Activated CD4-positive, alpha-beta T cell treated with anti-CD3 and anti-CD28 coated beads for 24 hours (primary cell): ENCODE measurements around the gene WNK1.
A peak's percentile ranks its signal among the peaks of the same experiment; 100 is the strongest.
"Not testable (repeated sequence)": the region's sequence is repeated elsewhere in the genome, so short reads cannot be mapped to it uniquely, and the experiment has no call there.

Experiments used
- DNase-seq, 2 donors: peaks; one replicate each; pipeline ENCODE4 v3.0.0-alpha.2; 2020; ENCODE audit warnings: low read depth in 2 of 2

Gene WNK1

DNA sequence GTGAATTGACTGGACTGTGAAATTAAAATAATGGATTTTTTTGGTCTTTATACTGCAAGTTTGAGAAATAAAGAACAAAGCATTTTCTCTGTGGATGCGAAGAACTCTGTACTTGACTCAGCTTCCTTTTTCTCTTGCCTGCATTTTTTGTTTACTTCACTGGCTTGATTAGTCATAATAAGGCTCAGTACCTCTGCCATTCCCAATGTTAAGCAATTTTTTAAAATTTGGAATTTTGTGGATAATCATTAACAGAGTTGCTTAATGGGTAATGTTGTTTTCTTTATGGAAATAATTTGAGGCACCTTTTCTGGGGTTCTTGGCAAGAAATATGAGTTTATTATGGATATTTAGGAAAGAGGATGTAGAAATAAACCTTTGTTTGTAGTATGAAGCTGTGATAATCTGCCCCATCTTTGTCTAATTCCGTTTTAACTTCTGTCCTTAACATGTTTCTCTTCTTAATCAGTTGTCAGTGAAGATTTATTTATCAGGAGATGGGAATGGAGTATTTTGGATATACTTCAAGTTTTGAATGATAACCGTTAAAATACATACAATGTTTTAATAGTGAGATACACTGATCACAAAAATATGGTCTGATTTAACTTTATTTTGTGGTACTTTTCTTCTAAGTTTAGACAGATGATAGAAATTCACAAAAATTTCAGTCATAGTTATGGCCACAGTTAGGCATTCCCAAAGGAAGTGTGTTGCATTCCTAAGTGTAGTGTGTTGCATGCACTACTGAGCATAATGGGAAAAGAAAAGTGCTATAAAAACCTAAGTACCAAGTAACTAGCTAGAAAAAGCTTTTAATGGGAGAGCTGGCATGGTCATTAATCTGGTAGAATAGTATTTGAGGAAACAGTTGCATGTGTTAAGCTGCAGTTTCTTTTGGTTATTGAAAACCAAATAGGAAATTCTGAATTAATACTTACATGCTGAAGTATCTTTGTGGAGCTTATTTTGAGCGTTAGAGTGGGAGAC is 27.7 kb downstream of the WNK1 start:
- no peak for DNase-seq

DNA sequence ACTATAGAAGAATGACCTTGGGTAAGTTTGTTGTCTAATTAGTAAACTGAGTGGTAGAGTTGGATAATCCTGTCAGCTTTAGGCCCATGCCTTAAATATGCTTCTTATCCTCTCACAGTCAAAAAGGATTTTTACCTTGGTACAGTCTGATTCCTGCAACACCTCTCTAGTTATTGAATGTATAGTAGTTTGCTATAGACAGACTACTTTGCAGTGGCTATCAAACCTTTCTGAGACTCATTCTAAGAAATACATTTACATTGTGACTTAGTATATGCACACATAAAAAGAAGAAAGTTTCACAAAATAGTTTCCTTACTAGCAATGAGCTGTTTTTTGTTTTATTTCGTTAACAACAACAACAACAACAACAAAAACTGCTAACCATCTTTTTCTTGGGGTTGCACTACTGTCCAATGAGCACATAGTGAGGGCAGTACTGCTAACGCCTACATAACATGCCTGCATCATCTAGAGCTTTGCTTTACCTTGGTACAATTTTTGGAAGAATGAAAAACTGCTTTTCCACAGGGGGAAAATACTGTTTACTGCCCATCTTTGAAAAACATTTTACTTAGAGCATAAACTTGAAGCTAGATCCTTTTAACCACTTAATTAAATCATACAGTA is 28.5 kb downstream of the WNK1 start:
- no peak for DNase-seq

DNA sequence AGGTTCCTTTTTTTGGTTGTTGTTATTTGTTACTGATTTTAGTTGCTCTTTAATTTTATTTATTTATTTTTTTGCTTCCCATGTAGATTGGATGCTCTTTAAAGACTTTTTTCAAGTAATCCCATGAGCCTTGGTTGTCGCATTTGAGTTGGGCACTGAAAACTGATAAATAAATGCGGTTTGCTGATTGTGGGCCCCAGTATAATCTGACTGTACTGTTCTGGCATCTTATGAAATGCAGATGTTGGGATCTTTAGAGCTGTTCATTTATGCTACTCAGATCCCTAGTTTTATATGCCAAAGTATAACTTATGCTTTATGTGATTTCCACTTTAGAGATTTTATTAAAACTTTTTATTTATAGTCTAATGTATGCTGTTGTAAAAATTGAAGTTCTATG is 33.3 kb downstream of the WNK1 start:
- DNase-seq = no peak

- DNase-seq = no peak
Observed at GRCh38 chr12:788288-788687, 35.9 kb downstream of the WNK1 start.

- DNase-seq = not testable (repeated sequence)
Observed at GRCh38 chr12:788762-789161, 36.4 kb downstream of the WNK1 start.

- no peak for DNase-seq
Observed at GRCh38 chr12:789852-790563, 37.6 kb downstream of the WNK1 start.

GRCh38 chr12:790608-791007 is 38.2 kb downstream of the WNK1 start:
- no peak for DNase-seq

- DNase-seq = no peak
Observed at GRCh38 chr12:793037-793436, 40.7 kb downstream of the WNK1 start.

DNA sequence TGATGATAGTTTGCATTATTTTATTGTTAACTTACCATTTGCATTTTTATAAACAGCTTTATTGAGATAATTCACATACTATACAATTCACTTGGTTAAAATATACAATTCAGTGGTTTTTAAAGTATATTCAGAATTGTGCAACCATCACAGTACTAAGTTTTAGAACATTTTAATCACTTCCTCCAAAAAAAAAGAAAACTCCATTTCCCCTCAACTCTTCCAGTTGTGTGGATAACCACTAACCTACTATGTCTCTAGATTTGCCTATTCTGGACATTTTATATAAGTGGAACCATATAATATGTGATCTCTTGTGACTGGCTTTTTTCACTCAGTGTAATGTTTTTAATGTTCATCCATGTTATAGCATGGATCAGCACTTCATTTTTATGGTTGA is 41.3 kb downstream of the WNK1 start:
- no peak for DNase-seq

DNA sequence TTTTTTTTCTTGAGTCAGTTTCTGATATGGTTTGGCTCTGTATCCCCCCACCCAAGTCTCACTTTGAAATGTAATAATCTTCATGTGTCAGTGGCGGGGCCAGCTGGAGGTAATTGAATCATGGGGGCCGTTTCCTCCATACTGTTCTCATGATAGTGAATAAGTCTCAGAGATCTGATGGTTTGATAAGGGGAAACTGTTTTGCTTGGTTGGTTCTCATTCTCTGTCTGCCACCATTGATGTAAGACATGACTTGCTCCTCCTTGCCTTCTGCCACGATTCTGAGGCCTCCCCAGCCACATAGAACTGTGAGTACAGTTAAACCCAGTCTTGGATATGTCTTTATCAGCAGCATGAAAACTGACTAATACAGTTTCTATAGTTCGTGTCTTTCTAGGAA is 42.9 kb downstream of the WNK1 start:
- DNase-seq = peak; percentile 52 to 61

- no peak for DNase-seq
Observed at GRCh38 chr12:800401-800800, 48.0 kb downstream of the WNK1 start.

GRCh38 chr12:802242-803120 is 50.1 kb downstream of the WNK1 start:
- no peak for DNase-seq

GRCh38 chr12:805022-805632 is 52.7 kb downstream of the WNK1 start:
- DNase-seq = no peak

DNA sequence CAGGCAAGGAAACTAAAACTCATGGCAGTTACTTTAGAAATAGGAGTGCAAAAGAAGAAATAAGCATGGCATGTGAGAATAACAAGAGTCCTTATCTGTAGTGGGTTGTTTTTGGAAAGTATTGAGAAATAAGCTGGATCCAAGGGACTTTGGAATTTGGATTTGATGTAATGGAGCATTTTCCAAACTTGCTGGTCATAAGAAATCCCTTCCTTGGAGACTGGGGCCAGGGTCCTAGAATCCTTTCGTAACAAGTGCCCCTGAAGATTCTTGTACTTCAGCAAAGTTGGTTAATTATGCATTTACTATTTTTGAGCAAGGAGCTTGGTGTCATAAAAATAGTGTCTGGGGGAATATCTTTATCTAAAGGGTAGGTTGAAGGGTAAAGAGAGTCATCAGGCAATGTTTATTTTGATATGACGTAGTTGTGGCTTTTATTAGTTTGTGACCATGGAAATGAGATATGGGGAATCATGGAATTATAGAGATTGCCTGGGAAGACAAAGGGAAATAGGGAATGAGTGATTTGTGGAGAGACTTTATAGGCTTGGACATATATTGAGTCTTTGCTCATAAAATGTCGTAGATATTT is 53.9 kb downstream of the WNK1 start:
- DNase-seq = no peak

GRCh38 chr12:807041-807735 is 54.8 kb downstream of the WNK1 start:
- no peak for DNase-seq

DNA sequence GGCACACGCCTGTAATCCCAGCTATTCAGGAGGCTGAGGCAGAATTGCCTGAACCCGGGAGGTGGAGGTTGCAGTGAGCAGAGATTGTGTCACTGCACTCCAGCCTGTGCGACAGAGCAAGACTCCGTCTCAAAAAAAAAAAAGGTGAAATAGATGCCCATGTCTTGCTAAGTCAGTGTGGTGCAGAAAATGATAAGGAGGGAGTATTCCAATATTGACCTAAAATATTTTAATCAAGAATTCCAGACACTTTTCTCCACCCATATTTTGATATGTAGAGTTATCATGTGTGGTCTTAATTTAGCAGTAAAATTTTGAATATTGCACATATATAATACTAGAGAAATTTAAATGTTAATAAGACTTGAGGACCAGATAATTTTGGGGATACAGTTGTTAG is 57.7 kb downstream of the WNK1 start:
- no peak for DNase-seq

DNA sequence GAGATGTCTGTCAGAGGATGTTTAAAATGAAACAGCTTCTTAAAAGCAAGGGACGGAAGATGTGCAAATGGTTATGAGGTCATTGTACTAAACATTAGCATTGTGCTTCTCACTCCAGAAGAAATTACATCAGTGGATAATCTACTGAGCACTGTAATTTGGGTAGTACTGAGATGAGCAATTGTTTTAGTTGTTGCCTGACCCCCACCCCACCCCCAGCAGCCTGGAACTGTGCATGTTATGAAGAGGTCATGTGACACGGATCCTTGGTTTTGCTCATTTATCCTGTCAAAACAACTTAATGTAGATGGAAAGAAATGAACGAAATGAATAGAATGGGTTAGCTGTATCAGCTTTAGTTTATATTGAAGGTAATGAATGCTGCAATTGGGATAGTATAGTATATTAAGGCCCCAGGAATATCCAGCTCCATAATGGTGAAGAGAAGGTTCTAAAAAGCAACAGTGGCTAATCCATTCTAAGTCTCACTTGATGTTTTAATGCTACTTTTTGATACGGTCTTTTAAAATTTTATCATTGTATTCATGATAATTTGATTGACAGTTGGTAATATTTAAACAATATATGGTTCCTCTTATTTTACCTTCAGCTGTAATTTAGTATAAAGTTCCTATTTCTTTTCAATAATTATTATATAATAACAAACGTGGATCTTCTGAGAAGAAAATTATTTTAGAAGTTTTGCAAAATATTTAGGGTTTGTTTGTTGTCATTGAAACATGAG is 58.5 kb downstream of the WNK1 start:
- DNase-seq = peak; percentile 33 to 35

GRCh38 chr12:812950-813349 is 60.6 kb downstream of the WNK1 start:
- DNase-seq = no peak

GRCh38 chr12:817456-817855 is 65.1 kb downstream of the WNK1 start:
- not testable (repeated sequence) for DNase-seq
